Hematopoietic multipotent progenitor cell treated with erythropoietin and hydrocortisone succinate and interleukin-3 and kit ligand, for 6 days (in vitro differentiated cells): ENCODE measurements around the gene SIGLEC7.

Experiments used
- DNase-seq: peaks from one replicate; pipeline ENCODE4 v3.0.0-alpha.2; 2015

SIGLEC7 gene

GRCh38 chr19:51142119-51142518, at the start of gene SIGLEC7:
Gene SIGLEC7, plus strand, starts transcription at chr19:51142301. Its CDS starts 69 bp downstream, at chr19:51142370.
- DNase-seq: no peak

GRCh38 chr19:51093101-51093500, 49.0 kb upstream of the SIGLEC7 start:
- DNase-seq: no peak

GRCh38 chr19:51093510-51094345, 48.4 kb upstream of the SIGLEC7 start:
- no peak for DNase-seq

GRCh38 chr19:51094696-51095279, 47.3 kb upstream of the SIGLEC7 start:
- peak; percentile 49 for DNase-seq

GRCh38 chr19:51096473-51097165, 45.5 kb upstream of the SIGLEC7 start:
- DNase-seq: peak; percentile 56

- DNase-seq: peak; percentile 82
These were observed 44.8 kb upstream of the SIGLEC7 start for GRCh38 chr19:51097166-51097738.

- no peak for DNase-seq
These were observed 44.3 kb upstream of the SIGLEC7 start for GRCh38 chr19:51097796-51098195.

GRCh38 chr19:51098365-51099046, 43.6 kb upstream of the SIGLEC7 start:
- peak; percentile 17 for DNase-seq

GRCh38 chr19:51099047-51099382, 43.1 kb upstream of the SIGLEC7 start:
- no peak for DNase-seq

- DNase-seq: no peak
These were observed 41.5 kb upstream of the SIGLEC7 start for GRCh38 chr19:51100601-51101000.

- no peak for DNase-seq
These were observed 40.8 kb upstream of the SIGLEC7 start for GRCh38 chr19:51101171-51101865.

- DNase-seq: no peak
These were observed 39.1 kb upstream of the SIGLEC7 start for GRCh38 chr19:51102991-51103390.

- no peak for DNase-seq
These were observed 38.2 kb upstream of the SIGLEC7 start for GRCh38 chr19:51103926-51104341.

- no peak for DNase-seq
These were observed 34.6 kb upstream of the SIGLEC7 start for GRCh38 chr19:51107406-51108065.

- DNase-seq: peak; percentile 99
These were observed 33.9 kb upstream of the SIGLEC7 start, which contains the start of gene CTU1 for GRCh38 chr19:51108066-51108804. Gene CTU1, minus strand, starts transcription at chr19:51108409. Its CDS starts 3,840 bp downstream, at chr19:51104569.

GRCh38 chr19:51108805-51109146, 33.3 kb upstream of the SIGLEC7 start:
- no peak for DNase-seq

GRCh38 chr19:51110666-51110971, 31.5 kb upstream of the SIGLEC7 start:
- no peak for DNase-seq

- DNase-seq: no peak
These were observed 30.5 kb upstream of the SIGLEC7 start for GRCh38 chr19:51111606-51112005.

- DNase-seq: no peak
These were observed 27.9 kb upstream of the SIGLEC7 start for GRCh38 chr19:51114087-51114729.

- no peak for DNase-seq
These were observed 25.3 kb upstream of the SIGLEC7 start for GRCh38 chr19:51116736-51117286.
